Measurements from ENCODE around the gene SLC38A2. TPM values are rescaled to one million over a fixed set of nuclear protein-coding genes. Genes with fewer than 3 reads are reported as not detected.

The SLC38A2 gene
- total RNA-seq, 1 experiment from 2014 or later, result 381 TPM

DNA sequence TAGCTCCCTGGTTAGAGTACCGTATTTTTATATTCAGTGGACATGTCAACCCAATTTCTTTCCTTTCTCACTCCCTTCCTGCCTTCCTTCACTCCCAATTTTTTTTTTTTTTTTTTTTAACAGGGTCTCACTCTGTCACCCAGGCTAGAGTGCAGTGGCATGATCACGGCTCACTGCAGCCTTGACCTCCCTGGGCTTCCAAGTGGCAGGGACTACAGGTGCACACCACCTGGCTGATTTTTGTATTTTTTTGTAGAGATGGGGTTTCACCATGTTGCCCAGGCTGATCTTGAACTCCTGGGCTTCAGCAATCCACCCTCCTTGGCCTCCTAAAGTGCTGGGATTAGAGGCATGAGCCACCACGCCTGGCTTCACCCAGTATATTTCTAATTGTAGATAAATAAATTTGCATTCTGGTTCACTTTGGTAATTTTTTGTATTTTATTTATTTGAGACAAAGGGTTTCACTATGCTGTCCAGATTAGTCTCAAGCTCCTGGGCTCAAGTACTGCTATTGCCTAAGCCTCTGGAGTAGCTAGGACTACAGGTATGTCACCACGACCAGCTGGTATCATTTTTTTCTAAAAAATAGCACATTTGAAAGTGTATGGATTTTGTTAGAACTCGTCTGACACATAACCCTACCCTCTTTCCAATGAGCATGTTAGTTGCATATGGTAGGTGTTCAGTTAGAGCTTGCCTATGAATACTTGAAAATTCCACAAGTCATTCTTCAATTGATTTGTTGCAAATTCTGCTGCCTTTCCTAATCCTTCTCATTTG lies 15.7 kb downstream of the SLC38A2 start:
- ChIA-PET POLR2A (interaction anchor here (0.6 to 1.7 kb wide), 5 partner anchors 11 to 317 kb away, joined by 3 to 4 read pairs (median 3); partner anchors contain the start of gene SLC38A1), CTCF (interaction anchor here (1.0 kb wide), 1 partner anchor 305 kb away, joined by 5 read pairs; no protein-coding TSS in a partner anchor)
- peak; percentile 25 for ATAC-seq
- peak overlapping the region; percentile 77 for H3K27ac Mint-ChIP-seq
- no peak overlapping the region for H3K4me3 Mint-ChIP-seq
- no peaks in the 10 kb centered on the region for H3K9me3 Mint-ChIP-seq
- peaks cover 23% of the 10 kb centered on the region for H3K4me1 Mint-ChIP-seq
- no peak for TF ChIP-seq FOXP4 (CRISPR knock-in tag; IDR thresholded peaks at IDR 0.05)
- no peak for TF ChIP-seq RORB (CRISPR knock-in tag; IDR thresholded peaks at IDR 0.05)
- no peak for TF ChIP-seq FOXK1 (CRISPR knock-in tag; IDR thresholded peaks at IDR 0.05)
- TF ChIP-seq, protein P1, sequence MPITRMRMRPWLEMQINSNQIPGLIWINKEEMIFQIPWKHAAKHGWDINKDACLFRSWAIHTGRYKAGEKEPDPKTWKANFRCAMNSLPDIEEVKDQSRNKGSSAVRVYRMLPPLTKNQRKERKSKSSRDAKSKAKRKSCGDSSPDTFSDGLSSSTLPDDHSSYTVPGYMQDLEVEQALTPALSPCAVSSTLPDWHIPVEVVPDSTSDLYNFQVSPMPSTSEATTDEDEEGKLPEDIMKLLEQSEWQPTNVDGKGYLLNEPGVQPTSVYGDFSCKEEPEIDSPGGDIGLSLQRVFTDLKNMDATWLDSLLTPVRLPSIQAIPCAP (CRISPR knock-in tag; IDR thresholded peaks at IDR 0.05), result no peak
- no peak for TF ChIP-seq ATF2 (CRISPR knock-in tag; IDR thresholded peaks at IDR 0.05; ENCODE audit: borderline replicate concordance, low read depth)
- TF ChIP-seq HMGA2 (CRISPR knock-in tag; IDR thresholded peaks at IDR 0.05), result no peak
- H3K27me3 Mint-ChIP-seq (ENCODE audit: low read depth), result no peaks in the 10 kb centered on the region
- DNase-seq (ENCODE audit: low spot score), result no peak
- H3K36me3 Mint-ChIP-seq, result peaks cover 27% of the 10 kb centered on the region

DNA sequence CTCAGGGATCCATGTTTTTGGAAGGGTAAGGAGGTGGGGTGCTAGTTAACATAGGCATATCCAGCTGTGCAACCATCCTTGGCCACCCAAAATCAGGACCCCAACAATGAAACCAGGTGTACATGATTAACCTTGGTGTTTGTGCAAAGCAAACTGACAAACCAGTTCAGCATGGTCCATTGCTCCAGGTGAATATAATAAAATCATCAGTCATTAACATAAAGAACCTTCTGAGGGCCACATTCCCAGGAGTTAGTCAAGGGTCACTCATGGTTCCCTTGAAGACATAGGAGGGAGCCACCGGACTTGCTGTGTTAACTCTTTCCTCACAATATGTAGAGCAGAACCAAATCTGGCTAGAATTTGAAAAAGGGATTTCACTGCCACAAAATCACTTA lies 17.8 kb downstream of the SLC38A2 start:
- Mint-ChIP-seq H3K9me3 (no peaks in the 10 kb centered on the region; the same call in 1 of the 2 replicates), H3K27me3 (ENCODE audit: low read depth) (no peaks in the 10 kb centered on the region), H3K4me3 (no peak overlapping the region), H3K4me1 (peaks cover 14% of the 10 kb centered on the region), H3K27ac (no peak overlapping the region), H3K36me3 (peaks cover 10% of the 10 kb centered on the region)
- POLR2A ChIA-PET, result no interaction called here
- CTCF ChIA-PET, result no interaction called here
- no peak for ATAC-seq
- DNase-seq (ENCODE audit: low spot score), result no peak
- TF ChIP-seq NFE2L1 (CRISPR knock-in tag; IDR thresholded peaks at IDR 0.05), result no peak
- no peak for TF ChIP-seq CREM (CRISPR knock-in tag; IDR thresholded peaks at IDR 0.05)

DNA sequence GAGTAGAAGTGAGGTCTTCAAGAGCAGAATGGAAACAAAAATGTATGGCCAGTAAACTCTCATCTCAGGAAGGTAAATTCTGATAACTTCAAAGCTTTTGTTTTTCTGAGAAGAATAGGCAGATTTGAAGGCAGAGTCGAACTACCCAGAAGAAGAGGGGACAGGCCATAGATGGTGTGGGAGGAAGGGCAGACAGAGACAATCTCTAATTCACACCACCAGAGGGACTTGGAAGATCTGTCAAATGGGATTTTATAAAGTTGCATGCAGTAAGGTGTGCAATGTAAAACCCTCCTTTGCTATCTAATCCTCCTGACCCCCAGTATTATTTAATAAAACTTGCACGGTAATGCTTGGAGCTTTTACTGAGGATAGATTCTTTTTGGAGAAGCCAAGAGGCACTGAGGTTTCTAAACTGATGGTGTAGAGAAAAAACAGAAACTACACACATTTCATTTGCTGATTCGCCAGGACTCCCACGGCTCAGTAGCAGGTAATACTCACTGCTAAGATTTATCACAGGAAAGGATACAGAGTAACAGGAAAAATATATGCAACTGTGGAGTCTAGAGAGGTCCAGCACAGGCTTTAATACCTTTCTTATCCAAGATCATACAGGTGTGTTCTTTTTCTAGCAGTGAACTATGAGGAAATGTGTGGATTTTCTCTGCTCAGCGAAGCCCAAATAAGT lies 18.3 kb downstream of the SLC38A2 start:
- no peak overlapping the region for H3K4me3 Mint-ChIP-seq
- DNase-seq (ENCODE audit: low spot score) (no peak), ATAC-seq (no peak)
- peaks cover 4% of the 10 kb centered on the region for H3K36me3 Mint-ChIP-seq
- H3K4me1 Mint-ChIP-seq, result peaks cover 10% of the 10 kb centered on the region
- ChIA-PET CTCF (interaction anchor here (1.0 kb wide), 1 partner anchor 130 kb away, joined by 4 read pairs; no protein-coding TSS in a partner anchor), POLR2A (no interaction called here)
- H3K27ac Mint-ChIP-seq, result no peak overlapping the region
- no peaks in the 10 kb centered on the region; the same call in 1 of the 2 replicates for H3K9me3 Mint-ChIP-seq
- no peaks in the 10 kb centered on the region for H3K27me3 Mint-ChIP-seq (ENCODE audit: low read depth)
- no peak for TF ChIP-seq CTCF (IDR thresholded peaks at IDR 0.05)
- TF ChIP-seq GABPB1 (CRISPR knock-in tag; IDR thresholded peaks at IDR 0.05), result no peak
- TF ChIP-seq ZNF138 (CRISPR knock-in tag; conservative IDR thresholded peaks at IDR 0.05), result no peak
- TF ChIP-seq ARID4B (CRISPR knock-in tag; IDR thresholded peaks at IDR 0.05; ENCODE audit: borderline replicate concordance), result no peak
- no peak for TF ChIP-seq JAZF1 (CRISPR knock-in tag; IDR thresholded peaks at IDR 0.05)
- TF ChIP-seq, protein P2, sequence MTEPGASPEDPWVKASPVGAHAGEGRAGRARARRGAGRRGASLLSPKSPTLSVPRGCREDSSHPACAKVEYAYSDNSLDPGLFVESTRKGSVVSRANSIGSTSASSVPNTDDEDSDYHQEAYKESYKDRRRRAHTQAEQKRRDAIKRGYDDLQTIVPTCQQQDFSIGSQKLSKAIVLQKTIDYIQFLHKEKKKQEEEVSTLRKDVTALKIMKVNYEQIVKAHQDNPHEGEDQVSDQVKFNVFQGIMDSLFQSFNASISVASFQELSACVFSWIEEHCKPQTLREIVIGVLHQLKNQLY (CRISPR knock-in tag; IDR thresholded peaks at IDR 0.05), result no peak
- no peak for TF ChIP-seq NR1H2 (CRISPR knock-in tag; IDR thresholded peaks at IDR 0.05)
- no peak for TF ChIP-seq NR3C1 (CRISPR knock-in tag; conservative IDR thresholded peaks at IDR 0.05; ENCODE audit: low read depth)
